CD8-positive, alpha-beta memory T cell (primary cell): Measurements from ENCODE around the gene ANKDD1A. TPM values are rescaled to one million over a fixed set of nuclear protein-coding genes. Genes with fewer than 3 reads are reported as not detected.

Experiments
- CTCF ChIA-PET: fragments of 350-600 bp; sonication (Branson Sonifier 250); formaldehyde crosslinking; loops from one replicate; lab custom pipeline; 2021; ENCODE audit warnings: antibody characterized with exemption; lab: Charles Lee
- POLR2A ChIA-PET: fragments of 350-600 bp; sonication (Branson Sonifier 250); formaldehyde crosslinking; loops from one replicate; lab custom pipeline; 2021; ENCODE audit warnings: antibody characterized with exemption; lab: Charles Lee
- DNase-seq, 5 donors: peaks; one replicate each; pipeline versions ENCODE4 v3.0.0 to v3.0.0-alpha.2; 2020 to 2022; ENCODE audit warnings: mixed read lengths in 1 of 5
- H3K27ac ChIP-seq: one replicate; pipeline ENCODE4 v1.7.0; 2013; ENCODE audit warnings: low read depth, mild to moderate bottlenecking, low read length, moderate library complexity
- H3K27me3 ChIP-seq: 2 replicates; pipeline ENCODE4 v1.7.0; 2013; ENCODE audit warnings: low read length, mild to moderate bottlenecking; ENCODE audit not compliant: insufficient read depth, poor library complexity, severe bottlenecking
- H3K36me3 ChIP-seq: 2 replicates; pipeline ENCODE4 v1.7.0; 2013; ENCODE audit warnings: mild to moderate bottlenecking, low read length, moderate library complexity; ENCODE audit not compliant: insufficient read depth
- H3K4me1 ChIP-seq: 2 replicates; pipeline ENCODE4 v1.7.0; 2013; ENCODE audit warnings: mild to moderate bottlenecking, low read length, moderate library complexity; ENCODE audit not compliant: insufficient read depth
- H3K4me3 ChIP-seq: 2 replicates; pipeline ENCODE4 v1.7.0; 2013; ENCODE audit warnings: mild to moderate bottlenecking, low read length
- H3K9me3 ChIP-seq: 2 replicates; pipeline ENCODE4 v1.7.0; 2013; ENCODE audit warnings: mild to moderate bottlenecking, low read length
- H3K27ac Mint-ChIP-seq, 8 donors: one replicate each; pipeline ENCODE4 v1.8.0; 2020 to 2021; ENCODE audit warnings: mixed read lengths in 8 of 8, mild to moderate bottlenecking in 6 of 8, inconsistent platforms in 3 of 8, moderate library complexity in 3 of 8
- H3K27me3 Mint-ChIP-seq, 2 donors: one replicate each; pipeline ENCODE4 v1.8.0; 2020 to 2021; ENCODE audit warnings: mixed read lengths in 2 of 2, mild to moderate bottlenecking in 1 of 2, moderate library complexity in 1 of 2
- H3K36me3 Mint-ChIP-seq, 3 donors: one replicate each; pipeline ENCODE4 v1.8.0; 2020 to 2021; ENCODE audit warnings: mixed read lengths in 3 of 3, inconsistent platforms in 1 of 3, mild to moderate bottlenecking in 1 of 3
- H3K4me1 Mint-ChIP-seq, 3 donors: one replicate each; pipeline ENCODE4 v1.8.0; 2020 to 2021; ENCODE audit warnings: mixed read lengths in 3 of 3, inconsistent platforms in 1 of 3, mild to moderate bottlenecking in 1 of 3
- H3K4me3 Mint-ChIP-seq, 7 donors: one replicate each; pipeline ENCODE4 v1.8.0; 2020 to 2021; ENCODE audit warnings: mixed read lengths in 7 of 7, mild to moderate bottlenecking in 6 of 7, moderate library complexity in 4 of 7, inconsistent platforms in 2 of 7
- H3K9me3 Mint-ChIP-seq, 5 donors: one replicate each; pipeline ENCODE4 v1.8.0; 2020 to 2022; ENCODE audit warnings: mixed read lengths in 5 of 5, mild to moderate bottlenecking in 3 of 5, moderate library complexity in 2 of 5, inconsistent platforms in 1 of 5
- polyA plus RNA-seq: library from polyadenylated mRNA; unstranded; fragments of 300-500 nt; fragmentation: Illumina TruSeq; gene quantifications from one replicate; pipeline ENCODE4 v1.2.3, GENCODE V29; 2021
- total RNA-seq, 2 experiments: library from RNA; stranded (reverse); gene quantifications; one replicate each; pipeline ENCODE4 v1.2.3, GENCODE V29; 2021

ANKDD1A gene
- total and polyA plus RNA-seq, 3 experiments from 2014 or later, result 2.4 to 3.0 (median 3.0) TPM

DNA sequence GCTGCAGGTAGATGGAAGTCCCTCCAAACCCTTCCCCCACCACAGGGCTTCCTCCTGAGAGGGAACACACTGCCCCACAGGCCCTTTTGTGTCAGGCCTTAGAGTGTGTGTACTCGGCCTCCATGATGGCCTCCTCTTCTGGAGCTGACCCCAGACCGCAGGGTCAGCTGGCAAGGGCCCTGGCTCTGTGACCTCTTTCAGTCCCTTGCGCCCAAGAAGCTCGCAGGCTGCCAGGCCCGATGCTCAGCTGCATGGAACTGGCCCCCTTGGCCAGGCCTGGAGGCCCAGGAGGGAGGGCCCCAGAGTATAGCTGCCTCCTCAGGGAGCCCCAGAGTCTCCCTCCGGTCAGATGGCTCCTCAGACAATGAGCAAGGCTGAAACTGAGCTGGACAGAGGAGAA is 23.4 kb upstream of the ANKDD1A start:
- DNase-seq, result no peak
- no peak overlapping the region for H3K4me3 ChIP-seq
- H3K4me1 ChIP-seq, result peaks cover 39% of the 10 kb centered on the region
- no peaks in the 10 kb centered on the region for H3K36me3 ChIP-seq
- POLR2A ChIA-PET, result no interaction called here
- no peaks in the 10 kb centered on the region for H3K36me3 Mint-ChIP-seq
- no peak overlapping the region for H3K27ac ChIP-seq
- H3K9me3 Mint-ChIP-seq, result peaks cover 0 to 2% (median 0%) of the 10 kb centered on the region in 5 donors
- H3K27me3 Mint-ChIP-seq, result no peaks in the 10 kb centered on the region
- H3K9me3 ChIP-seq, result no peaks in the 10 kb centered on the region
- no peaks in the 10 kb centered on the region for H3K27me3 ChIP-seq
- CTCF ChIA-PET, result interaction anchor here (3.4 kb wide), 1 partner anchor 53 kb away, joined by 13 read pairs; no protein-coding TSS in a partner anchor
- peaks cover 43 to 44% (median 43%) of the 10 kb centered on the region in 3 donors for H3K4me1 Mint-ChIP-seq
- no peak overlapping the region for H3K4me3 Mint-ChIP-seq
- H3K27ac Mint-ChIP-seq, result peak overlapping the region in 1 of 8 donors; percentile 39

DNA sequence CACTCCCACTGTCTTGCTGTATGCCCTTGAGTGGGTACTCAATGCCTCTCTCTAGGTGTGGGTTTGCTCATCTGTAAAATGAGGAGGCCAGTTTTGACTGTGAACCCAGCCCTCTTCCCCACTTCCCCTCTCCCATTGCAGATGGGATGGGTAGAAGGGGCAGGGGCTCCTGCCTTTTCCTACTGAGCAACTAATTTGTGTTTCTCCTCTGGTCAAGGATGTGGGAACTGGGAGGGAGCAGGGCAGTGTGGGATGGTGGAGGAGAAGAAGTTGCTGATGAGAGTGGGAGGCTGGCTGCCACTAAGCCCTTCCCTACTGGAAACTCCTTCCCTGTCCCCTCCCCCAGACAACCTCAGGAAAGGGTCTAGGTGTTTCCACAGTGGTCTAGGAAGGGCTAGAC is 20.1 kb upstream of the ANKDD1A start:
- peaks cover 55% of the 10 kb centered on the region for H3K4me1 ChIP-seq
- Mint-ChIP-seq H3K9me3 (peaks cover 0 to 2% (median 0%) of the 10 kb centered on the region in 5 donors), H3K36me3 (no peaks in the 10 kb centered on the region), H3K4me3 (peak overlapping the region in 4 of 7 donors; percentile 49 to 94 (median 88)), H3K4me1 (peaks cover 58 to 59% (median 59%) of the 10 kb centered on the region in 3 donors), H3K27me3 (no peaks in the 10 kb centered on the region), H3K27ac (peak overlapping the region; percentile 95 to 99 (median 98))
- ChIA-PET POLR2A (no interaction called here), CTCF (interaction anchor here (0.6 to 1.2 kb wide), 2 partner anchors 12 to 47 kb away, joined by 3 read pairs; no protein-coding TSS in a partner anchor)
- no peaks in the 10 kb centered on the region for H3K27me3 ChIP-seq
- peak overlapping the region; percentile 29 for H3K27ac ChIP-seq
- H3K36me3 ChIP-seq, result no peaks in the 10 kb centered on the region
- no peak for DNase-seq
- peak overlapping the region; percentile 33 for H3K4me3 ChIP-seq
- H3K9me3 ChIP-seq, result no peaks in the 10 kb centered on the region

DNA sequence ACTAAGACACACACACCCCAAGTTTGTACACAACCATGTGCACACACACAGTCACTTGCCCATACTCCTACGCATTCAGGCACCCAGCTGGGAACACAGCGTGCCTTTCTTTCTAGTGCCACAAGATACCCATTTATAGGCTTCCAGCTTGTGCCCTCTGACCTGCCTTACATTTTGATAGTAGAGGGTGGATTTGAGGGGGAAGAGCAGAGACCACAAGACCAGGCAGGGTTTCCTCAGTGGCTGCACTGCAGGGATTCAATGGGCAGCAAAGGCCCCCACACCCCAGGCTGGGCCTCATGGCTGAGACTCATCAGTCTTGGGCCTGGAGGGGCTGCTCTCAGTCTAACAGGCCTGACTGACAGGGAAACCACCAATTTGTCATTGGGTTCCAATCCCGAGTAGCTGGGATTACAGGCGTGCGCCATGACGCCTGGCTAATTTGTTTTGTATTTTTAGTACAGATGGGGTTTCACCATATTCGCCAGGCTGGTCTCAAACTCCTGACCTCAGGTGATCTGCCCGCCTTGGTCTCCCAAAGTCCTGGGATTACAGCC is 18.8 kb upstream of the ANKDD1A start:
- Histone ChIP-seq H3K27ac (peak overlapping the region; percentile 86), H3K27me3 (no peaks in the 10 kb centered on the region), H3K4me3 (peak overlapping the region; percentile 73), H3K9me3 (no peaks in the 10 kb centered on the region), H3K4me1 (peaks cover 62% of the 10 kb centered on the region), H3K36me3 (no peaks in the 10 kb centered on the region)
- Mint-ChIP-seq H3K36me3 (no peaks in the 10 kb centered on the region), H3K4me1 (peaks cover 66 to 73% (median 67%) of the 10 kb centered on the region in 3 donors), H3K27ac (peak overlapping the region; percentile 95 to 99 (median 98)), H3K4me3 (peak overlapping the region; percentile 78 to 94 (median 87)), H3K27me3 (no peaks in the 10 kb centered on the region), H3K9me3 (peaks cover 0 to 2% (median 0%) of the 10 kb centered on the region in 5 donors)
- DNase-seq, result peak in 3 of 5 donors; percentile 18 to 57 (median 21)
- ChIA-PET CTCF (interaction anchor here (1.2 to 5.7 kb wide), 9 partner anchors 9 to 83 kb away, joined by 3 to 62 read pairs (median 20); partner anchors contain the start of genes PIF1 and PLEKHO2), POLR2A (interaction anchor here (0.8 to 3.1 kb wide), 11 partner anchors 10 to 69 kb away, joined by 3 to 36 read pairs (median 12); partner anchors contain the start of genes PIF1 and PLEKHO2)

DNA sequence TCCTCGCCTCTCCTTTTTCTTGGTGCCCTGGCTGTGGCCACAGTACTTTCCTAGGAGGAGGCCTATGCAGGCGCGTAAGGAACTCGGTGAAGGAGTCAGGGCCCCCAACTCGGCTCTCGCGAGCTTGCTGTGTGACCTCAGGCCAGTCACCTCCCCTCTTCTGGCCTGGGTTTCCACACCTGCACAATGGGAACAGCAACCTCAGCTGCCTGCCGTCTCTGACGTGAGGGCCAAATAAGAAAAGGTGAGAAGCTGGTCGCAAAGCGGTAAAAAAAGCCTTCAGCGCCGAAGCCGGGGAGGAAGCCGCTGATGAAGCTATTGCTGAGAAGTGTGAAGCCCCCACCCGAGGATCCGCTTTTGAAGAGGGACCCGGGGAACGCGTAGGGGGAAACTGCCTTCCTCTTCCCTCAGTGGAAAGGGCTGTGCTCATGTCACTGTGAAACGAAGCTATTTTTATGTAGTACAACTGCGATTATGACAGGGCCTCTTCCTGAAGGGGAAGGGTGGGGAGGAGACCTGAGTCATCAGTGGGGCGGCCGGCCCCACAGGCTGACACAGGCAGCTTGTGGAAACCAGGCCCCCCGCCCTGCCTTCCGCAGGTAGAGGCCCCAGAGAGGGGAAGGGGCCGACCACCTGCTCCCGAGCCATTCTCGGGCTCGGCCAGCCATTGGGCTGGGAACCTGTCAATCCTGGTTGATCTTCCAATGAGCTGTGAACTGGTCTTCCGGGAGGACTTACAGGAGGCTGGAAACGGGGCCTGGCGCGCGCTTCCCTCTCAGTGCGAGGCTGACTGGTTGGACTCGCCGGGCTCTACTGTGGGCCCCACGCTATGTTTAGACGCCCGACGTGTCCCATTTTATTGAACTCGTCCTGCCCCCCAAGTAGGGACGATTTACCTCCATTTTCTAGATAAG is 18.0 kb upstream of the ANKDD1A start:
- Mint-ChIP-seq H3K36me3 (no peaks in the 10 kb centered on the region), H3K27me3 (no peaks in the 10 kb centered on the region), H3K27ac (peak overlapping the region; percentile 95 to 99 (median 98)), H3K4me3 (peak overlapping the region; percentile 78 to 94 (median 87)), H3K4me1 (peaks cover 66 to 76% (median 71%) of the 10 kb centered on the region in 3 donors), H3K9me3 (peaks cover 0 to 2% (median 0%) of the 10 kb centered on the region in 5 donors)
- peak; percentile 84 to 98 (median 92) for DNase-seq
- no peaks in the 10 kb centered on the region for H3K36me3 ChIP-seq
- CTCF ChIA-PET, result interaction anchor here (0.8 to 5.7 kb wide), 18 partner anchors 8 to 731 kb away, joined by 3 to 62 read pairs (median 6); partner anchors contain the start of genes PIF1, PLEKHO2 and PPIB
- H3K4me3 ChIP-seq, result peak overlapping the region; percentile 75
- H3K27ac ChIP-seq, result peak overlapping the region; percentile 86
- H3K4me1 ChIP-seq, result peaks cover 62% of the 10 kb centered on the region
- POLR2A ChIA-PET, result interaction anchor here (0.5 to 3.1 kb wide), 22 partner anchors 10 to 865 kb away, joined by 3 to 36 read pairs (median 6); partner anchors contain the start of genes CLPX, PIF1, PLEKHO2 and PPIB
- H3K9me3 ChIP-seq, result no peaks in the 10 kb centered on the region
- no peaks in the 10 kb centered on the region for H3K27me3 ChIP-seq

DNA sequence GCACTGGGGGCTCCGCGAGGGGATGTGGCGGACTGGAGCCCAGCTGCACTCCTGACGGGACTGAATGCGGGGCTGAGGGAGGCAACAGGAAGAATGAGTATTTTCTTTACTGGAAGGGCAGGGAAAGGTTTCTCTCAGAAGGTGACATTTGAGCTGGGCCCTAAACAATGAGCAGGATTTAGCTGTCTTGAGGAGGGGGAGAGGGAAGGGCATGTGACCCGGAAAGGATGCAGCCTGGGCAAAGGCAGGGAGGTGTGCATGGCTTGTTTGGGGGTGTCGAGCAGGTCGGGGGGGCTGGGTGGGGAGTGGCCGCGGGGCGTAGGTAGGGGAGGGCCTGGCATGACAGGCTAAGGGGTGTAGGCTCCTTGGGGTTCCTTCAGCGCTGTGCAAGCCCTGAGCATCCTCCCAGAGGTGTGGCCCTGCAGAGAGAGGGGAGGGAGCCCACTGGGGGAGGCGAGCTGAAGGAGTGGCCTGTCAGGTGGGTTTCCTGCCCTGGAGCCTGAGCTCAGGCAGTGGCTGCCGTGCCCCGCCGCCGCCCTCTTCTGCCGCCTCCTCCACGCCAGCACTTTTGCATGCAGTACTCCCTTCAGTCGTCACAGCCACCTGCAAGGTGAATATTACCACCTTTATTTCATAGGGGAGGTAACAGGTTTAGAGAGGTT is 17.2 kb upstream of the ANKDD1A start:
- Mint-ChIP-seq H3K36me3 (peaks cover 0 to 5% (median 0%) of the 10 kb centered on the region in 3 donors), H3K4me3 (peak overlapping the region; percentile 78 to 94 (median 87)), H3K9me3 (peaks cover 0 to 2% (median 0%) of the 10 kb centered on the region in 5 donors), H3K27ac (peak overlapping the region; percentile 95 to 99 (median 98)), H3K4me1 (peaks cover 66 to 76% (median 71%) of the 10 kb centered on the region in 3 donors), H3K27me3 (no peaks in the 10 kb centered on the region)
- CTCF ChIA-PET, result interaction anchor here (0.8 to 5.7 kb wide), 19 partner anchors 9 to 731 kb away, joined by 3 to 62 read pairs (median 5); partner anchors contain the start of genes PIF1, PLEKHO2 and PPIB
- Histone ChIP-seq H3K4me3 (peak overlapping the region; percentile 75), H3K27ac (peak overlapping the region; percentile 86), H3K27me3 (no peaks in the 10 kb centered on the region), H3K4me1 (peaks cover 62% of the 10 kb centered on the region), H3K9me3 (no peaks in the 10 kb centered on the region), H3K36me3 (no peaks in the 10 kb centered on the region)
- POLR2A ChIA-PET, result interaction anchor here (0.5 to 3.1 kb wide), 23 partner anchors 9 to 865 kb away, joined by 3 to 36 read pairs (median 5); partner anchors contain the start of genes CLPX, PIF1, PLEKHO2 and PPIB
- DNase-seq, result peak; percentile 76 to 95 (median 88)

DNA sequence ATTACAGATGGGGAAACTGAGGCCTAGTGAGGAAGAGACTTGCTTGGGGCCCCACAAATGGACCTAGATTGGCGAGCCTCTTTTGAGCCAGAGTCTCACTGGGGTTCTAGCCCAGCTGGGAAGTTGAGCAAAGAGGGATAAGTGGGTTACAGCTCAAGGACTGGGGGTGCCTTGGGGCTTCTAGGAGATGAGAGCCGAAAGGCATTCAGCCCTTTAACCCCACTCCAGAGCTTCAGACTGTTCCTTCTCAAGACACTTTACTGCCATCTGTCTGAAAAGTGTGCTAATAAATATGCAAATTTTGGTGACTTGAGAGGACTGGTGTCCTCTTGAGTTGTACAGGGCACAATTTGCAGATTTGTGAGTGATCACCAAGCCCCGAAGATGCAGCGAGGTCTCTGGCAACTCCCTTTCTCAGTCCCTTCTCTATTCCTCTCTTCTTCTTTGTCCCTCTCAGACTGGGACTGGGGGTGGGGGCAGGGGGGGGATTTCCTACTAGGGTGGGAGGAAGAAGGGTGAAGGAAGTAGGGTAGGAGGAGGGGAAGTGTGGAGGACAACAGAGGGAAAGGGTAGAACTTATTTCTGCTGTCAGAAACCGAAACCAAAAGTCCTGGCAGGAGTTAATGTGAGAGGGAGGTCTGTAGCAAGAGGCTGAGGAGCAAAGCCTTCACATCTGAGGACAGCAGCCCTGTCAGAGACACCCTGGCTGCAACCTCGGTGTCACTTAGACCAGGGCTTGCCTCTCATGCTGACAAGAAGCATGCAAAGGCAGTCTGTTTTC is 16.2 kb upstream of the ANKDD1A start:
- peak overlapping the region; percentile 95 to 99 (median 98) for H3K27ac Mint-ChIP-seq
- ChIA-PET POLR2A (interaction anchor here (0.6 to 3.1 kb wide), 12 partner anchors 8 to 409 kb away, joined by 3 to 36 read pairs (median 8); partner anchors contain the start of genes PIF1, PLEKHO2 and RNU5B-1), CTCF (interaction anchor here (1.4 to 5.7 kb wide), 14 partner anchors 8 to 732 kb away, joined by 3 to 62 read pairs (median 8); partner anchors contain the start of genes PLEKHO2 and PPIB)
- H3K9me3 Mint-ChIP-seq, result peaks cover 0 to 2% (median 0%) of the 10 kb centered on the region in 5 donors
- H3K4me3 ChIP-seq, result peak overlapping the region; percentile 52
- peak overlapping the region; percentile 59 for H3K27ac ChIP-seq
- no peaks in the 10 kb centered on the region for H3K27me3 ChIP-seq
- peak; percentile 20 to 55 (median 44) for DNase-seq
- no peaks in the 10 kb centered on the region for H3K36me3 ChIP-seq
- H3K4me3 Mint-ChIP-seq, result peak overlapping the region; percentile 78 to 94 (median 87)
- peaks cover 62% of the 10 kb centered on the region for H3K4me1 ChIP-seq
- peaks cover 0 to 5% (median 0%) of the 10 kb centered on the region in 3 donors for H3K36me3 Mint-ChIP-seq
- no peaks in the 10 kb centered on the region for H3K27me3 Mint-ChIP-seq
- H3K4me1 Mint-ChIP-seq, result peaks cover 66 to 76% (median 71%) of the 10 kb centered on the region in 3 donors
- no peaks in the 10 kb centered on the region for H3K9me3 ChIP-seq
